Fibroblast of the aortic adventitia (primary cell): ENCODE results near the gene PRDX4. TPM values are rescaled to one million over a fixed set of nuclear protein-coding genes. Genes with fewer than 3 reads are reported as not detected.
A peak's percentile ranks its signal among the peaks of the same experiment; 100 is the strongest.
"Not testable (repeated sequence)": the region's sequence is repeated elsewhere in the genome, so short reads cannot be mapped to it uniquely, and the experiment has no call there.

Experiments
- DNase-seq: peaks from one replicate; pipeline ENCODE4 v3.0.0-alpha.2; 2010; ENCODE audit warnings: low read depth
- H3K4me3 ChIP-seq: 2 replicates; pipeline ENCODE4 v1.5.1; 2011; ENCODE audit warnings: low read depth, mild to moderate bottlenecking, control low read depth, low read length, moderate library complexity
- total RNA-seq: library from RNA; depleted of rRNA; stranded (reverse); fragments of >200 nt; gene quantifications from 2 replicates; pipeline ENCODE4 v1.2.3, GENCODE V29; 2012; ENCODE audit warnings: low replicate concordance
- TF ChIP-seq, protein P1 (sequence below): IDR thresholded peaks from 2 replicates; pipeline ENCODE4 v1.5.1; 2011; ENCODE audit warnings: mild to moderate bottlenecking, low read length, control low read depth, inconsistent platforms; ENCODE audit not compliant: insufficient read depth

PRDX4 gene
- total RNA-seq, 1 donor = 298 TPM

GRCh38 chrX:23633834-23634580 lies 33.3 kb upstream of the PRDX4 start:
- DNase-seq = peak; percentile 17
- H3K4me3 ChIP-seq = no peak overlapping the region
- TF ChIP-seq, protein P1, sequence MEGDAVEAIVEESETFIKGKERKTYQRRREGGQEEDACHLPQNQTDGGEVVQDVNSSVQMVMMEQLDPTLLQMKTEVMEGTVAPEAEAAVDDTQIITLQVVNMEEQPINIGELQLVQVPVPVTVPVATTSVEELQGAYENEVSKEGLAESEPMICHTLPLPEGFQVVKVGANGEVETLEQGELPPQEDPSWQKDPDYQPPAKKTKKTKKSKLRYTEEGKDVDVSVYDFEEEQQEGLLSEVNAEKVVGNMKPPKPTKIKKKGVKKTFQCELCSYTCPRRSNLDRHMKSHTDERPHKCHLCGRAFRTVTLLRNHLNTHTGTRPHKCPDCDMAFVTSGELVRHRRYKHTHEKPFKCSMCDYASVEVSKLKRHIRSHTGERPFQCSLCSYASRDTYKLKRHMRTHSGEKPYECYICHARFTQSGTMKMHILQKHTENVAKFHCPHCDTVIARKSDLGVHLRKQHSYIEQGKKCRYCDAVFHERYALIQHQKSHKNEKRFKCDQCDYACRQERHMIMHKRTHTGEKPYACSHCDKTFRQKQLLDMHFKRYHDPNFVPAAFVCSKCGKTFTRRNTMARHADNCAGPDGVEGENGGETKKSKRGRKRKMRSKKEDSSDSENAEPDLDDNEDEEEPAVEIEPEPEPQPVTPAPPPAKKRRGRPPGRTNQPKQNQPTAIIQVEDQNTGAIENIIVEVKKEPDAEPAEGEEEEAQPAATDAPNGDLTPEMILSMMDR = no peak

DNA sequence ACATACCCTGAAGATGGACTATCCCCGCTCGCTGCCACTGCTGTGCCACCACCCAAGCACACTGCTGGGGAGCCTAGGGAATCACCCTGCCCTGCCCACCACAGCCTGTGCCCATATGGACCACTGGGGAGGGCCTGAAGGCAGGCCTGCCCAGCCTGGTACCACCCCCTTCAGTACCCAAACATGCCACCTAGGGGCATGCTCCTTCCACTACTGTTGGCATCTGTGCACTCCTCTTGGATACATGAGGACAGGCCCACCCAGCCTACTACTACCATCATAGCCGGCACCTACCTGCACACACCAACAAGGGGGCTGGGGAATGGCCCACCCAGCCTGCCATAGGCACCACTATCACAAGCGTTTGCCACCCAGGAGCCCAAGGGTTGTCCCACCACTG lies 30.1 kb upstream of the PRDX4 start:
- TF ChIP-seq, protein P1 = no peak

DNA sequence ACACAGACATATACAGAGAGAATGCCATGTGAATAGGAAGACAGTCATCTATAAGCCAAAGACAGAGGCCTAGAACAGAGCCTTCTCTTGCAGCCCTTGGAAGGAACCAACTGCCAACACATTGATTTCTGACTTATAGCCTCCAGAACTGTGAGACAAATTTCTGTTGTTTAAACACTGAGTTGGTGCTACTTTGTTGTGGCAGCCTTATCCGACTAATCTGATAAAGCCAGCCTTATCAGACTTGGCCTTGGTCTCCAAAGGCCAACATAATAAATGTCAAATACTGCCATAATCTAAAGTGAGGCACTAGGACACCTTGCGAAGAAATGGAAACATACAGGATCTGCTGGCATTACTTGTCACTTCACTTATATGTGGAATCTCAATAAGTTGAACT lies 24.3 kb upstream of the PRDX4 start:
- DNase-seq = no peak
- TF ChIP-seq, protein P1 = no peak
- no peak overlapping the region for H3K4me3 ChIP-seq

More for the DNA sequence above, 30.1 kb upstream of the PRDX4 start:
- no peak overlapping the region for H3K4me3 ChIP-seq
- no peak for DNase-seq

GRCh38 chrX:23644744-23645143 lies 22.5 kb upstream of the PRDX4 start:
- no peak overlapping the region for H3K4me3 ChIP-seq
- TF ChIP-seq, protein P1 = no peak
- peak; percentile 5 for DNase-seq

GRCh38 chrX:23656091-23656490 lies 11.2 kb upstream of the PRDX4 start:
- TF ChIP-seq, protein P1 = no peak
- no peak overlapping the region for H3K4me3 ChIP-seq
- no peak for DNase-seq

DNA sequence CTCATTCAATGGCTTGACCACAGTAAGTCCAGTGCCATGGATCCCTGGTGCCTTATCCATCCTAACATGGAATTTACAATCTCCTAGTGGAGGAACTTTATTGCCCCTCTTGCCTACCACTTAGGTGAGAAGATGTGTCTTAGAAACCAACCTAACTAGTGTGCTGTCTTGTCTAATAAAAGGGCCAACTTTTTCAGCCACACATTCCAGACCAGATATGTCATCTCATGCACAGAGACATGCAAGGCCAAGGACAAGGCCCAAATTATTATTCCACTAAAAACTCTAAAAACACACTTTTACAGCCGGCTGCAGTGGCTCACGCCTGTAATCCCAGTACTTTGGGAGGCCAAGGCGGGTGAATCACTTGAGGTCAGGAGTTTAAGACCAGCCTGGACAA lies 10.6 kb upstream of the PRDX4 start:
- TF ChIP-seq, protein P1 = no peak
- DNase-seq = peak; percentile 24

DNA sequence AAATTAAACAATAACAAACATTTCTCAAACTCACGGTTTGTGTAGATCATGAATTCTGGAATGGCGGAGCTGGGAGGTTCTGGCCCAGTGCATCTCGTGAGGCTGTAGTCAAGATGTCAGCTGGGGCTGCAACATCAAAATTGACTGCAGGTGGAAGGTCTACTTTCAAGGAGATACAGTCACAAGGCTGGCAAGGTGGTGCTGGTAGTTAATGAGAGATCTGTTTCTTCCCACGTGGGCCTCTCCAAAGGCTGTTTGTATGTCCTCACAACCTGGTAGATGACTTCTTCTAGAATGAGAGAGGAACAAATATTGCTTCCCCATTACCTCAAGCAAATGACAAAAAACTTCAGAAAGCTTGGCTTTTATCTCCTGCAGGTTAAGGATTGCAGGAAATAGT lies 8.0 kb upstream of the PRDX4 start:
- no peak overlapping the region for H3K4me3 ChIP-seq
- DNase-seq = no peak
- TF ChIP-seq, protein P1 = no peak

More for the DNA sequence above, 10.6 kb upstream of the PRDX4 start:
- H3K4me3 ChIP-seq = no peak overlapping the region

DNA sequence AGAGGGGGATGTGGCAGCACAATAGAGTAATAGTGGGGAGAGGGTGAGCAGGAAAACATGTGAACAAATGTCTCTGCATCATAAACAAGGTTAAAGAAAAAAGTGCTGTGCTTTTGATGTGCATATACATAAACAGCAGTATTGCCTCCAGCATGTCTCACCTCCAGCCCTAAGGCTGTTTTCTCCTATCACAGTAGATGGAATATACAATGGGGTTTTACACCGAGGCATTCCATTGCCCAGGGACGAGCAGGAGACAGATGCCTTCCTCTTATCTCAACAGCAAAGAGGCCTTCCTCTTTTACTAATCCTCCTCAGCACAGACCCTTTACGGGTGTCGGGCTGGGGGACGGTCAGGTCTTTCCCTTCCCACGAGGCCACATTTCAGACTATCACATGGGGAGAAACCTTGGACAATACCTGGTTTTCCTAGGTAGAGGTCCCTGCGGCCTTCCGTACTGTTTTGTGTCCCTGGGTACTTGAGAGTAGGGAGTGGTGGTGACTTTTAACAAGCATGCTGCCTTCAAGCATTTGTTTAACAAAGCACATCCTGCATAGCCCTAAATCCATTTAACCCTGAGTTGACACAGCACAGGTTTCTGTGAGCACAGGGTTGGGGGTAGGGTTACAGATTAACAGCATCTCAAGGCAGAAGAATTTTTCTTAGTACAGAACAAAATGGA lies 7.1 kb upstream of the PRDX4 start:
- not testable (repeated sequence) for H3K4me3 ChIP-seq, DNase-seq
